G401.6 (cell line): ENCODE measurements around the gene SP110.
"Not testable (repeated sequence)": the region's sequence is repeated elsewhere in the genome, so short reads cannot be mapped to it uniquely, and the experiment has no call there.

Experiments used
- FAIRE-seq: peaks from 2 replicates; lab custom pipeline; 2012; peaks lifted over from hg19 to GRCh38; lab: Jason Lieb, UNC

The SP110 gene

DNA sequence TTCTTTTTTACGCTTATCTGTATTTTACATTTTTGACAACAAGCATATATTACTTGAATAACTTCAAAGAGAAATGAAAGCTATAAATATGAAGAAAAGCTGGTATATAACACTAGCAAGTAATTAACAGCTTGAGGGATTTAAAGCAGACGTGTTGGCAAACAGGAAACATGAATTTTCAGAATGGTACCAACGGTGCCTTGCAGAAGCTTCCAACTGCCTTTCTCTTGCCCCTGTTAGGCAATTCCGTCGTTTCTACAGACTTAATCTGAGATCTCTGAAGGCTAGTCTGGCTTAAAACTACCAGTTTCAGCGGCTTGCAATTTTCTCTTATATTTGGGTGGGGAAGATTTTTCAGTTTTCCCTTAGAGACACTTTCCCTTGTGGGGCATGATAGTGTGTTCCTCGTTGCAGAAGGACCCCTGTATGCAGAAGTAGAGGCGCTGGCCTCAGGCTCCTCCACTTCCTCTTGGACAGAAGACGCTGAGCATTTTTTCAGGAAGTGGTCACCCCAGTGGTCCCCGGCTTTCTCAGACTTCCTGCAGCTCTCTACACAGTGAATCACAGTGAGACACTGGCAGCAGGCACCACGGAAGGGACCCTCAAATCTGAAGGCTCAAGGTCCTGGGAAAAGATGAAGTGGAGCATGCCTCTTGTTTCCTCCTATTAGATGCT, 94.9 kb downstream of the SP110 start:
- no peak for FAIRE-seq

GRCh38 chr2:230124235-230124634, 95.5 kb downstream of the SP110 start:
- FAIRE-seq = no peak

- FAIRE-seq = not testable (repeated sequence)
Observed at GRCh38 chr2:230120376-230120775, 99.4 kb downstream of the SP110 start.

- FAIRE-seq = not testable (repeated sequence)
Observed at GRCh38 chr2:230119827-230120226, 100.0 kb downstream of the SP110 start.
